Activated T-cell treated with anti-CD3 and anti-CD28 coated beads, Interleukin-2, amount 50 U/mL, for 72 hours (primary cell): ENCODE measurements around the gene AK9. TPM values are rescaled to one million over a fixed set of nuclear protein-coding genes. Genes with fewer than 3 reads are reported as not detected.
"Not testable (repeated sequence)": the region's sequence is repeated elsewhere in the genome, so short reads cannot be mapped to it uniquely, and the experiment has no call there.

Source experiments
- ATAC-seq, 2 donors: fragments of 150-1000 bp; cut with Tn5 transposase; replicated peaks in 1 of 2; 2 replicates each; pipeline ENCODE4 v1.10.0; 2021; ENCODE audit warnings: moderate library complexity in 2 of 2, mild to moderate bottlenecking in 1 of 2
- DNase-seq, 2 donors: peaks; one replicate each; pipeline ENCODE4 v3.0.0; 2021 to 2022; ENCODE audit warnings: mixed read lengths in 1 of 2
- H3K27ac Mint-ChIP-seq: one replicate; pipeline ENCODE4 v1.8.0; 2022; ENCODE audit warnings: mild to moderate bottlenecking, moderate library complexity, mixed read lengths
- H3K27me3 Mint-ChIP-seq: one replicate; pipeline ENCODE4 v1.8.0; 2022; ENCODE audit warnings: low read depth, mixed read lengths
- H3K36me3 Mint-ChIP-seq, 2 donors: one replicate each; pipeline ENCODE4 v1.8.0; 2022; ENCODE audit warnings: mixed read lengths in 2 of 2, mild to moderate bottlenecking in 1 of 2; ENCODE audit not compliant: insufficient read depth in 2 of 2
- H3K4me1 Mint-ChIP-seq: one replicate; pipeline ENCODE4 v1.8.0; 2022; ENCODE audit warnings: low read depth, mixed read lengths
- H3K4me3 Mint-ChIP-seq, 2 donors: one replicate each; pipeline ENCODE4 v1.8.0; 2022; ENCODE audit warnings: mild to moderate bottlenecking in 2 of 2, mixed read lengths in 2 of 2, moderate library complexity in 2 of 2
- H3K9me3 Mint-ChIP-seq, 2 donors: one replicate each; pipeline ENCODE4 v1.8.0; 2022; ENCODE audit warnings: mixed read lengths in 2 of 2
- total RNA-seq, 2 donors: library from RNA; stranded (reverse); gene quantifications; one replicate each; pipeline ENCODE4 v1.2.3, GENCODE V29; 2022

The AK9 gene
- total RNA-seq, 2 donors from 2014 or later: 6.4 to 11.5 TPM

DNA sequence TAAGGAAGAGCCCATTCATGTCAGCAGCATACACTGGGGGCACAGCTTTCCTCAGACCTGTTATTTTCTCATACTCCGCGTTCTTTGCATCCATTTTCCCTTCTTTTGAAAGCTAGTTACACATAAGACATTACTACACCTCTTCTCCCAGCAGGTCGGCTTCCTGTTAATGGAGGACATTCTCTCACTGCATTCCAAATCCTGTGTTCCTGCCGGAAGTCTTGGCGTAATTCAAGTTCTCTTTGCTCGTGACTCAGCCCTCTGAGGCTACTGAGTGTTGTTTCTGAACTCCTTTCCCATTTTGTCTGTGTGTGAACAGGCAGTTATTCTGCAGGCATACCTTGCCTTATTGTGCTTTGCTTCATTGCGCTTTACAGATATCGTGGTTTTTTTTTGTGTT, 110.5 kb downstream of the AK9 start:
- ATAC-seq: no peak
- H3K36me3 Mint-ChIP-seq: peaks cover 0 to 3% of the 10 kb centered on the region in 2 donors
- no peak overlapping the region for H3K27ac Mint-ChIP-seq
- H3K27me3 Mint-ChIP-seq: no peaks in the 10 kb centered on the region
- H3K4me1 Mint-ChIP-seq: no peaks in the 10 kb centered on the region
- peaks cover 0 to 1% of the 10 kb centered on the region in 2 donors for H3K9me3 Mint-ChIP-seq
- no peak overlapping the region for H3K4me3 Mint-ChIP-seq
- DNase-seq: no peak

DNA sequence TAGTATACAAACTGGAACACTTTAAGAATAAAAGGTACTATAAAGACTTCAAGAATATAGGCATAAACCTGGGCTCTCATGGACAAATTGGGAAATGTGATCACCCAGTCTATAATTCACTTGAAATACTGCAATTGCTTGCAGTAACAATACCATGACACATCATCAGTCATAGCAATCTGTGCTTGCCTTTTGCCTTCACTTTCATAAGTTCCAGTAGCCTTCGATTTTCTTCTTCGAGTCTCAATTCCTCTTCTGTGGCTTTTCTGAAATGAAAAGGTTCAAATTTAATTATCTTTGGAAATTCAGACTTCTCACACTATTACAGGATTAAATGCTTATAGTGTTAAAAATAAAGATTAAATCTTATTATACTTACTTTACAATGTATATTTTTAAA, 111.6 kb downstream of the AK9 start:
- Mint-ChIP-seq H3K4me3 (no peak overlapping the region), H3K9me3 (peaks cover 0 to 1% of the 10 kb centered on the region in 2 donors), H3K36me3 (peaks cover 0 to 3% of the 10 kb centered on the region in 2 donors), H3K27ac (no peak overlapping the region), H3K27me3 (no peaks in the 10 kb centered on the region), H3K4me1 (no peaks in the 10 kb centered on the region)
- ATAC-seq (no peak), DNase-seq (no peak)

DNA sequence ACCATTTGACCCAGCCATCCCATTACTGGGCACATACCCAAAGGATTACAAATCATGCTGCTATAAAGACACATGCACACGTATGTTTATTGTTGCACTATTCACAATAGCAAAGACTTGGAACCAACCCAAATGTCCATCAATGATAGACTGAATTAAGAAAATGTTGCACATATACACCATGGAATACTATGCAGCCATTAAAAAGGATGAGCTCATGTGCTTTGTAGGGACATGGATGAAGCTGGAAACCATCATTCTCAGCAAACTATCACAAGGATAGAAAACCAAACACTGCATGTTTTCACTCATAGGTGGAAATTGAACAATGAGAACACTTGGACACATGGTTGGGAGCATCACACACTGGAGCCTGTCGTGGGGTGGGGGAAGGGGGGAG, 121.1 kb downstream of the AK9 start:
- DNase-seq, H3K4me1 Mint-ChIP-seq, H3K27me3 Mint-ChIP-seq, H3K27ac Mint-ChIP-seq, H3K36me3 Mint-ChIP-seq, H3K9me3 Mint-ChIP-seq, ATAC-seq, H3K4me3 Mint-ChIP-seq: not testable (repeated sequence)

DNA sequence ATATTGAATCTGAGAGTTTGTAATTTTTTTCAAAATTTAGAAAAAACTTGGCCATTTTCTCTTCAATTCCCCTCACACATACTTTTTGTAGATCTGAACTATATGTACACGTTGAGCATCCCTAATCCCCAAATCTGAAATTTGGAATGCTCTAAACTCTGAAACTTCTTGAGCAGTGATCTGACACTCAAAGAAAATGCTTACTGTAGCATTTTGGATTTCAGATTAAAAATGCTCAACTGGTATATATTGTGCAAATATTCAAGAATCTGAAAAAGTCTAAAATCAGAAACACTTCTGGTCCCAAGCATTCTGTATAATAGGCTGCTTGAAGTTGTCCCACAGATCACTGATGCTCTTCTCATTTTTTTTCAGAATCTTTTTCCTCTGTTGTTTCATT, 129.2 kb downstream of the AK9 start:
- Mint-ChIP-seq H3K9me3 (peaks cover 3% of the 10 kb centered on the region in 2 donors), H3K36me3 (peaks cover 5% of the 10 kb centered on the region in 2 donors), H3K27me3 (no peaks in the 10 kb centered on the region), H3K27ac (no peak overlapping the region), H3K4me1 (no peaks in the 10 kb centered on the region), H3K4me3 (no peak overlapping the region)
- ATAC-seq (no peak), DNase-seq (no peak)

DNA sequence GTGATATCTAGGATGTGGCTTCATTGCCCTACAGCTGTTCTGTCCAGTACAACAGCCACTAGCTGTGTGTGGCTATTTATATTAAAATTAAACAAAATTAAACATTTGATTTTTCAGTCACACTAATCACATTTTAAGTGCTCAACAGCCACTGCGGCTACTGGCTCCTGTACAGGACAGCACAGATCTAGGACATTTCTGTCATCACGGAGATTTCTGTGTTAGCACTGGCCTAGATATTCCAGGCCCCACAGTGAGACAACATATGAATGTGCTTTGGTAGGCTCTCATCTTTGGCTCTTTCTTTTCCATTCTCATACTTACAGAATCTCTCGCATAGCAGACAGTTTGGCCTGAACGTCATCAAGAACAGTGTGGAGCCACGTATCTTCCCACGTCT, 159.6 kb downstream of the AK9 start:
- Mint-ChIP-seq H3K4me3 (no peak overlapping the region), H3K27ac (no peak overlapping the region), H3K36me3 (peaks cover 0 to 1% of the 10 kb centered on the region in 2 donors), H3K27me3 (no peaks in the 10 kb centered on the region), H3K4me1 (peaks cover 5% of the 10 kb centered on the region), H3K9me3 (no peaks in the 10 kb centered on the region)
- no peak for ATAC-seq
- DNase-seq: no peak

DNA sequence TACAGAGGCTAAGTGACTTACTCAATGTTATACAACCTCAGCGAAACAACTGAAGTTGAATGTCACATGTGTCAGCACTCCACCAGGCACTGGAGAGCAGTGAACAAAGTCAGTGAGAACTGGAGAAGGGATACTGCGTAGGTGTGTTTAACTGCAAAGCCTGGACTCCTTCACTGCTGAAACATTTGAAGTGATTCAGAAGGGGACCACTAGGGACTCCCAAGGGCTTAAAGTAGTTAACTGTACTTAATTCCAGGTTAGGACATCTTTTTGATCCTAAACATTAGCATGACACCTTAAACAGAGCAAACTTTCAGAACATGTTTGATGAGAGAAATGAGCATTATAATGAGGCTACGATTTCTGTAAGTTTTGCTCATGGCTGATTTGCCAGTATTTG, 163.0 kb downstream of the AK9 start:
- peaks cover 3 to 10% of the 10 kb centered on the region in 2 donors for H3K36me3 Mint-ChIP-seq
- ATAC-seq (no peak), DNase-seq (no peak)
- no peak overlapping the region for H3K4me3 Mint-ChIP-seq
- H3K27me3 Mint-ChIP-seq: no peaks in the 10 kb centered on the region
- no peak overlapping the region for H3K27ac Mint-ChIP-seq
- peaks cover 0 to 4% of the 10 kb centered on the region in 2 donors for H3K9me3 Mint-ChIP-seq
- peaks cover 5% of the 10 kb centered on the region for H3K4me1 Mint-ChIP-seq

DNA sequence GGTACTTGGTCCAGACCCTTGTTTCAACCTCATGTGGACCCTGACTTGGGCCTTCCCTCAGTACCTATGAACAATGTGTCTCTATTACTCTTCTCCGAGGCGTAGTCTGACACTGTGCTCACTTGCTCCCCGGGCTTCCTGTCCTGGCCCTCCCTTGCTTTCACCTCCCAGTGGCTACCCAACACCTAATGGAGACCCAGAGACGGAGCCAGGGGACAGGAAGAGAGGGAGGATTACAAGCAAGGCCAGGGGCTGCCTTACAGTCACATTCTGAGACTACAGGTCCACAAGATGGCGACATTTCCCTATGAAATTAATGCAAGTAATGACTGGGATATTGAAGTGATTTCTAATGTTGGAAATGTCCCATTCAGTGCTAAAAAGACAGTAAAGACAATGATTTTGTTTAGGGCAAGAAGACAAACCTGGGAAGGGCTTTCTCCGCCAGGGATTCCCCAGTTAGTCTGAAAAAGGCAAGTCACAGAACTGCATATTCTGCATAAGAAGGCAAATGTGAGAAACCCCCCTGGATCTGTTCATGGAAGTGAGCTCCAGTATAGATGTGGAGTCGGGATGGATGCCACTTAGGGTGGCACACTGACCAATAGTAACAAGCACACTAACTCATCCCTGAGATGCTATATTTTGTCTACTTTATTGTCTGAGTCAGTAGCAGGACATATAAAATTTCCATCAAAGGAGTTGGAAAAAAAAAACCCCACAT, 163.9 kb downstream of the AK9 start:
- H3K36me3 Mint-ChIP-seq: peaks cover 3 to 10% of the 10 kb centered on the region in 2 donors
- H3K4me3 Mint-ChIP-seq: no peak overlapping the region
- DNase-seq (peak; percentile 58 to 62), ATAC-seq (peak; percentile 85 to 87)
- peaks cover 0 to 4% of the 10 kb centered on the region in 2 donors for H3K9me3 Mint-ChIP-seq
- no peak overlapping the region for H3K27ac Mint-ChIP-seq
- H3K4me1 Mint-ChIP-seq: peaks cover 5% of the 10 kb centered on the region
- H3K27me3 Mint-ChIP-seq: no peaks in the 10 kb centered on the region

DNA sequence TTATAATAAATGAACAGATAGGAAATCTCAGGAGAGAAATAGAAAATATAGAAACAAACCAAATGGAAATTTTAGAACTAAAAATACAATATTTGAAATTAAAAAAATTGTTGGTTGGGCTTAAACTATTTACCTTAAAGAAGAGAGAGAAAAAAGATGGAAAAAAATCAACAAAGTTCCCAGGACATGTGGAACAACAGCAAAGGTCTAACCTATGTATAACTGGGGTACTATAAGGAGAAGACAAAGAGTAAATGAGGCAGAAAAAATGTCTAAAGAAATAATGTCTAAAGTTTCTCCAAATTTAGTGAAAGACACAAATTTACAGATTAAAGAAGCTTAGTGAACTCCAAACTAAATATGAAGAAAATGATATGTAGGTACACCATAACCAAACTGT, 166.9 kb downstream of the AK9 start:
- DNase-seq (no peak), ATAC-seq (no peak)
- H3K27ac Mint-ChIP-seq: no peak overlapping the region
- H3K4me3 Mint-ChIP-seq: no peak overlapping the region
- H3K4me1 Mint-ChIP-seq: peaks cover 5% of the 10 kb centered on the region
- no peaks in the 10 kb centered on the region for H3K27me3 Mint-ChIP-seq
- peaks cover 4 to 10% of the 10 kb centered on the region in 2 donors for H3K36me3 Mint-ChIP-seq
- peaks cover 2 to 6% of the 10 kb centered on the region in 2 donors for H3K9me3 Mint-ChIP-seq

DNA sequence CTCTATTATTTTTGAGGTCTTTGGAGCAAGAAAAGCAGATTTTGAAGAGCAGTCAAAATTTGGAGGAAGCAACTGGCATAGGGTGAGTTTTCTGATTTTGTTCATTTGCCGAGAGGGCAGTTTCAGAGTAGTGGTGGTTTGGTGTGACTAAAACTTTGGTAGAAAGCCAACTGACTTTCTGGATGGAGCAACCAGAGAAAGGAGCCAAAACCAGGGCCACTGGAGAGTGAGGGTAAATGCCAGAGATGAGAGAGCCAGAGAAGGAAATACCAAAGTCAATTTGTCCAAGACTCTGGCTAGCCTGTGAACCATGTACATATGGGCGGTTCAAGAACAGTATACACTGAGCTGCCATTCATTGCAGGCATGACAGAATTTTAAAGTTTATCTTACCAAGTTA, 167.5 kb downstream of the AK9 start:
- Mint-ChIP-seq H3K27me3 (no peaks in the 10 kb centered on the region), H3K9me3 (peaks cover 2 to 6% of the 10 kb centered on the region in 2 donors), H3K4me3 (no peak overlapping the region), H3K36me3 (peaks cover 4 to 10% of the 10 kb centered on the region in 2 donors), H3K27ac (no peak overlapping the region), H3K4me1 (peaks cover 5% of the 10 kb centered on the region)
- no peak for DNase-seq
- ATAC-seq: no peak

DNA sequence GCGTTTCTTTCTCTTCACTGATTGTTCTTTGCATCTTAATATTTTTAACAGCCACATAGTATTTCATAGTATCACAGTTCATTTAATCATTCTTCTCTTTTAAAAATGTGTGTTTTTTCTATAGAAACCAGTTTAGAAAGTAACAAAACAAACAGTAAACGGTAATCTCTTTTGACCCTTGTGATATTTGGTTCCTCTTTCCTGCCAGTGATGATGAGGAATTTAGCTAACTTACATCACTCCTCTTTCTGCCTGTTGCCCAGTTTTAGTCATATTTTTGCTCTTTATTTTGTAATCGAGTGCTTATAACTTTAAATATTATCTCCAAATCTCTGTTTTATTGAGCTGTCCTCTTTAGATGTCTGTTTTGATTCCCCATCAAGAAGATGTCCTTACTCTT, 169.9 kb downstream of the AK9 start:
- Mint-ChIP-seq H3K9me3 (peaks cover 2 to 8% of the 10 kb centered on the region in 2 donors), H3K27me3 (no peaks in the 10 kb centered on the region), H3K4me3 (no peak overlapping the region), H3K27ac (no peak overlapping the region), H3K36me3 (peaks cover 5 to 12% of the 10 kb centered on the region in 2 donors), H3K4me1 (peaks cover 11% of the 10 kb centered on the region)
- DNase-seq (no peak), ATAC-seq (no peak)

DNA sequence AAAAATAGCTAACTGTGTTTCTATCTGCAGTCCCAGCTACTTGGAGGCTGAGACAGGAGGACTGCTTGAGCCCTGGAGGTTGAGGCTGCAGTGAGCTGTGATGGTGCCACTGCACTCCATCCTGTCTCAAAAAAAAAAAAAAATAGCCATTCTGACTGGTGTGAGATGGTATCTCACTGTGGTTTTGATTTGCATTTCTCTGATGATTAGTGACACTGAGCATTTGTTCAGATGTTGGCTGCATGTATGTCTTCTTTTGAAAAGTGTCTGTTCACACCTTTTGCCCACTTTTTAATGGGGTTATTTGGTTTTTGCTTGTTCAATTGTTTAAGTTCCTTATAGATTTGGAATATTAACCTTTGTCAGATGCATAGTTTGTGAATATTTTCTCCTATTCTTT, 171.4 kb downstream of the AK9 start:
- H3K4me1 Mint-ChIP-seq: peaks cover 25% of the 10 kb centered on the region
- H3K36me3 Mint-ChIP-seq: peaks cover 5 to 12% of the 10 kb centered on the region in 2 donors
- peak in 1 of 2 donors; percentile 49 for ATAC-seq
- not testable (repeated sequence) for H3K9me3 Mint-ChIP-seq, H3K27me3 Mint-ChIP-seq, DNase-seq, H3K4me3 Mint-ChIP-seq, H3K27ac Mint-ChIP-seq

DNA sequence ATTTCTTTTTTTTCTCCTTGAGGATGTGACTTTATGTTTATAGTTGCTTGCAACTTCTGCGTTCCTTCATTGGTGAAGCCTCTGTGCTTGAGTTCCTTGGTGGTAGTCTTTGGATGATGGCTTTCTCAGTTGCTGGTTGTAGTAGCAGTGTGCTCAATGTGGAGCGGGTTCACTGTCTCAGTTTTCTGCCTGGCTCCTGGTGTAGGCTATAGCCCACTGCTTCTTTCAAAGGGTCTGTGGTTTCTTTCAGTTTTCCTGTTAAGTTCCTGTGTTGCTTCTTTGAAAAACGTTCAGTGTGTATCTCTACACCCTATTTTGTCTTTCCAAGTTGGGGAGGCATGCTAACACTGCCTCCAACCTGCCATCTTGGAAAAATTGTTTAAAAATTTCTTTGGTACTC, 174.1 kb downstream of the AK9 start:
- peak overlapping the region; percentile 65 to 78 for H3K4me3 Mint-ChIP-seq
- no peaks in the 10 kb centered on the region for H3K27me3 Mint-ChIP-seq
- H3K4me1 Mint-ChIP-seq: peaks cover 39% of the 10 kb centered on the region
- no peak for DNase-seq
- H3K27ac Mint-ChIP-seq: peak overlapping the region; percentile 83
- no peak for ATAC-seq
- H3K36me3 Mint-ChIP-seq: peaks cover 2 to 3% of the 10 kb centered on the region in 2 donors
- H3K9me3 Mint-ChIP-seq: peaks cover 2 to 4% of the 10 kb centered on the region in 2 donors

DNA sequence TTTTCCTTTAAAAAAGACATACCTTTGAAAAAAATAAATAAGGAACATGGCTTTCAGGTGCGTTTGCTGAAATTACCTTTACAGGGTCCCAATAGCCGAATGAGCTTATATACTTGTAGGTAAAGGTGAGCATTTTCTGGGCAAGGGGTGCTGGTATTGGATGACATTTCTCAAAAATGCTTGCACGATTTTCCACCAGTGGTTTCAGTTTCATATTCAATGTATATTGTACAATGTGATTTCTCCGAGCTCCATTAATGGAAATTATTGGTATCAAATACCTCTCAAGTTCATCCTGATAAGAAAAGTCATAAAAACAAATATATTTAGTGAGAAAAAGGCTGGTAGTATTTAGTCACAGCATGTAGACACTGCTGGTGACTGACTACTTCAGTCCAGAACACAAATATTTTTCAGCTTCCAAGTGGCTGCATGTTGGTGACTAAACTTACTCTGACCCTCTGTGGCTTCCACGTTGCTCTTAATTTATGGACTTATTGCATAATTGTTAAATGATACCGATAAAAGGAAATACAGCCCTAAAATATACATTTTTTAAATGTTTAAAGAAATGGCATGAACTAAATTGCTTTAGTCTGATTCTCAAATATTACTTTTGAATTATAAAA, 175.1 kb downstream of the AK9 start:
- Mint-ChIP-seq H3K9me3 (peaks cover 2 to 4% of the 10 kb centered on the region in 2 donors), H3K4me1 (peaks cover 39% of the 10 kb centered on the region), H3K27ac (peak overlapping the region; percentile 83), H3K36me3 (peaks cover 2 to 3% of the 10 kb centered on the region in 2 donors), H3K4me3 (peak overlapping the region; percentile 65 to 78), H3K27me3 (no peaks in the 10 kb centered on the region)
- DNase-seq (no peak), ATAC-seq (peak; percentile 40 to 44)
